OCI-LY3 (cell line): ENCODE results near the gene TMEM72.

Experiments used
- CTCF ChIP-seq: fragments of 200-600, 300-600 bp; sonication (generic); IDR thresholded peaks from 2 replicates; pipeline ENCODE4 v1.5.1; 2014; ENCODE audit warnings: antibody characterized with exemption, low read length, low read depth
- EZH2phosphoT487 ChIP-seq: fragments of 200-600 bp; shearing (Covaris generic); IDR thresholded peaks from 2 replicates; pipeline ENCODE4 v1.6.1; 2018; ENCODE audit warnings: antibody characterized with exemption, mixed run types, low read depth

GRCh38 chr10:44924261-44925040, 13.3 kb downstream of the TMEM72 start:
- TF ChIP-seq CTCF (no peak), EZH2phosphoT487 (no peak)
